ENCODE measurements around the gene ZNF687. TPM values are rescaled to one million over a fixed set of nuclear protein-coding genes. Genes with fewer than 3 reads are reported as not detected.

Gene ZNF687, protein sequence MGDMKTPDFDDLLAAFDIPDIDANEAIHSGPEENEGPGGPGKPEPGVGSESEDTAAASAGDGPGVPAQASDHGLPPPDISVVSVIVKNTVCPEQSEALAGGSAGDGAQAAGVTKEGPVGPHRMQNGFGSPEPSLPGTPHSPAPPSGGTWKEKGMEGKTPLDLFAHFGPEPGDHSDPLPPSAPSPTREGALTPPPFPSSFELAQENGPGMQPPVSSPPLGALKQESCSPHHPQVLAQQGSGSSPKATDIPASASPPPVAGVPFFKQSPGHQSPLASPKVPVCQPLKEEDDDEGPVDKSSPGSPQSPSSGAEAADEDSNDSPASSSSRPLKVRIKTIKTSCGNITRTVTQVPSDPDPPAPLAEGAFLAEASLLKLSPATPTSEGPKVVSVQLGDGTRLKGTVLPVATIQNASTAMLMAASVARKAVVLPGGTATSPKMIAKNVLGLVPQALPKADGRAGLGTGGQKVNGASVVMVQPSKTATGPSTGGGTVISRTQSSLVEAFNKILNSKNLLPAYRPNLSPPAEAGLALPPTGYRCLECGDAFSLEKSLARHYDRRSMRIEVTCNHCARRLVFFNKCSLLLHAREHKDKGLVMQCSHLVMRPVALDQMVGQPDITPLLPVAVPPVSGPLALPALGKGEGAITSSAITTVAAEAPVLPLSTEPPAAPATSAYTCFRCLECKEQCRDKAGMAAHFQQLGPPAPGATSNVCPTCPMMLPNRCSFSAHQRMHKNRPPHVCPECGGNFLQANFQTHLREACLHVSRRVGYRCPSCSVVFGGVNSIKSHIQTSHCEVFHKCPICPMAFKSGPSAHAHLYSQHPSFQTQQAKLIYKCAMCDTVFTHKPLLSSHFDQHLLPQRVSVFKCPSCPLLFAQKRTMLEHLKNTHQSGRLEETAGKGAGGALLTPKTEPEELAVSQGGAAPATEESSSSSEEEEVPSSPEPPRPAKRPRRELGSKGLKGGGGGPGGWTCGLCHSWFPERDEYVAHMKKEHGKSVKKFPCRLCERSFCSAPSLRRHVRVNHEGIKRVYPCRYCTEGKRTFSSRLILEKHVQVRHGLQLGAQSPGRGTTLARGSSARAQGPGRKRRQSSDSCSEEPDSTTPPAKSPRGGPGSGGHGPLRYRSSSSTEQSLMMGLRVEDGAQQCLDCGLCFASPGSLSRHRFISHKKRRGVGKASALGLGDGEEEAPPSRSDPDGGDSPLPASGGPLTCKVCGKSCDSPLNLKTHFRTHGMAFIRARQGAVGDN
- 7.3 and 9.0 TPM in 2 replicates for total RNA-seq

GRCh38 chr1:151281969-151282882 lies at the start of gene ZNF687:
Gene ZNF687, plus strand, starts transcription at chr1:151282299. Its CDS starts 3,993 bp downstream, at chr1:151286292.

DNA sequence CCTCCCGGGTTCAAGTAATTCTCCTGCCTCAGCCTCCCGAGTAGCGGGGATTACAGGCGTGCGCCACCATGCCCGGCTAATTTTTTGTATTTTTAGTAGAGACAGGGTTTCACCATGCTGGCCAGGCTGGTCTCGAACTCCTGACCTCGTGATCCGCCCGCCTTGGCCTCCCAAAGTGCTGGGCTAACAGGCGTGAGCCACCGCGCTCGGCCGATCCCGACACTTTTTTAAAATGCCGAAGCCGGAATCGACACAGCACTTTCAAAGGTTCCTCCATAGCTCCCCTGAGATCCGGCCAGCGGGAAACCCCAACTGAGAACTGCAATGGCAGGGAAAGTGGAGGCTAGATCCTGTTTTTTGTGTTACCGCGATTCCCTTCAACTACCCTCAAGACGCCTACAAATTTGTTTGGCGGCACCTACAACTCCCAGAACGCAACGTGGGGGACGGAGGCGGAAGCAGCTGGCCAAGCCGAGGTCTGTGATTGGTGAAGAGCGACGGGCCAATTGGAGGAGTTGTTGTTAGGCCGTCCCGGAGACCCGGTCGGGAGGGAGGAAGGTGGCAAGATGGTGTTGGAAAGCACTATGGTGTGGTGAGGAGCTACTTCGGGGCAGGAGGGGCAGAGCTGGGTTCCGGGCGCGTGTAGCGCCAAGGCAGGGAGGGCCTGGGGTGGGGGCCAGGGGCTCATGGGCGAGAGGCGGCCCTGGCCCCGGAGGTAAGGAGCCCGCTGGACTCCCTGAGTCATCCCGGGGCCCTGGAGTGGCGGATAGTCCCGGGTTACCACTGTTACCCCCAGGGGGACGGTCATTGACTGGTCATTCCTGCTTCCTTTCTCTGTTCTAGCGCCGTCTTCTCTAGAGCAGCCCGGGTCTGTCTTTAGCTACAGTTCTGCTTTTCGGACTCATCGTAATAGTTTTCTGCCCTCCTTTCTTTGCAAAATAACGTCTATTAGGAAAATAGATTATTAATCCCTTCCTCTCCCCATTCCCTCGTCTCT lies 27.6 kb upstream of the ZNF687 start, which contains the start of gene PSMD4:
Gene PSMD4 (plus strand): TSS at position 518 of the 997 bp plus-strand sequence. CDS start 49 bp downstream, at position 567.

GRCh38 chr1:151327223-151327902 lies 45.3 kb downstream of the ZNF687 start, which contains the start of gene PI4KB:
Gene PI4KB, minus strand, starts transcription at chr1:151327416. Its CDS starts 10,935 bp downstream, at chr1:151316481.

Other genes with a start within 250 kb of the ZNF687 start
- 0.16 and 0.26 TPM in 2 replicates for gene BNIPL, start 245.7 kb upstream of the ZNF687 start, total RNA-seq
- 1.0 and 1.4 TPM in 2 replicates for gene C1orf56, start 234.5 kb upstream of the ZNF687 start, total RNA-seq
- gene CDC42SE1, start 222.7 kb upstream of the ZNF687 start, total RNA-seq, result 23.6 and 24.7 TPM in 2 replicates
- gene MLLT11, start 221.9 kb upstream of the ZNF687 start, total RNA-seq, result 1.5 and 2.7 TPM in 2 replicates
- 15.3 and 28.5 TPM in 2 replicates for gene GABPB2, start 211.5 kb upstream of the ZNF687 start, total RNA-seq
- gene SEMA6C, start 135.7 kb upstream of the ZNF687 start, total RNA-seq, result 0.63 and 1.7 TPM in 2 replicates
- not detected in 2 replicates for gene TNFAIP8L2, start 125.7 kb upstream of the ZNF687 start, total RNA-seq
- 5.0 and 6.8 TPM in 2 replicates for gene LYSMD1, start 116.4 kb upstream of the ZNF687 start, total RNA-seq
- gene SCNM1, start 116.2 kb upstream of the ZNF687 start, total RNA-seq, result 21.8 and 22.8 TPM in 2 replicates
- not detected in 2 replicates for gene TMOD4, start 106.3 kb upstream of the ZNF687 start, total RNA-seq
- 42.6 and 51.0 TPM in 2 replicates for gene VPS72, start 92.1 kb upstream of the ZNF687 start, total RNA-seq
- gene PIP5K1A, start 83.7 kb upstream of the ZNF687 start, total RNA-seq, result 38.6 and 46.5 TPM in 2 replicates
- 342 and 409 TPM in 2 replicates for gene PSMD4, start 27.6 kb upstream of the ZNF687 start, total RNA-seq
- 35.5 and 52.5 TPM in 2 replicates for gene PI4KB, start 45.1 kb downstream of the ZNF687 start, total RNA-seq
- 31.2 and 31.7 TPM in 2 replicates for gene RFX5, start 65.0 kb downstream of the ZNF687 start, total RNA-seq
- 111 and 123 TPM in 2 replicates for gene SELENBP1, start 90.4 kb downstream of the ZNF687 start, total RNA-seq
- 318 and 353 TPM in 2 replicates for gene PSMB4, start 117.3 kb downstream of the ZNF687 start, total RNA-seq
- gene POGZ, start 177.2 kb downstream of the ZNF687 start, total RNA-seq, result 11.3 and 14.3 TPM in 2 replicates
- gene CGN, start 229.1 kb downstream of the ZNF687 start, total RNA-seq, result under 0.01 and 0.16 TPM in 2 replicates